ENCODE results near the gene ADORA3.
A peak's percentile ranks its signal among the peaks of the same experiment; 100 is the strongest.

Gene ADORA3

GRCh38 chr1:111453706-111454105, 49.7 kb downstream of the ADORA3 start:
- peaks cover 20 to 65% (median 36%) of the 10 kb centered on the region in 4 experiments for H3K36me3 ChIP-seq (ENCODE audit: control insufficient read depth in 4 of 4, insufficient read depth in 4 of 4, low read length in 3 of 4)
- CTCF ChIA-PET: interaction anchor here (1.3 to 4.1 kb wide), 2 partner anchors 13 to 21 kb away, joined by 4 to 14 read pairs; partner anchors contain the start of gene C1orf162
- H3K27ac ChIP-seq (ENCODE audit: insufficient read depth in 1 of 2, low read depth in 1 of 2, low read length in 2 of 2, poor library complexity in 1 of 2, severe bottlenecking in 2 of 2): no peak overlapping the region
- DNase-seq: no peak
- H3K4me3 ChIP-seq (ENCODE audit: control insufficient read depth in 1 of 7, extremely low read depth in 1 of 7, insufficient read depth in 4 of 7, low read depth in 2 of 7, low read length in 6 of 7): no peak overlapping the region
- H3K4me1 ChIP-seq (ENCODE audit: control extremely low read depth in 1 of 4, control insufficient read depth in 4 of 4, insufficient read depth in 4 of 4, low read length in 3 of 4): peaks cover 7 to 27% (median 13%) of the 10 kb centered on the region in 4 experiments
- H3K27me3 ChIP-seq (replicated peaks in 2 of 5; ENCODE audit: control insufficient read depth in 4 of 5, insufficient read depth in 5 of 5, low read length in 4 of 5): no peaks in the 10 kb centered on the region
- no peaks in the 10 kb centered on the region for H3K9me3 ChIP-seq (ENCODE audit: control extremely low read depth in 1 of 5, control insufficient read depth in 4 of 5, insufficient read depth in 2 of 5, low read depth in 1 of 5, low read length in 4 of 5)
- POLR2A ChIA-PET: interaction anchor here (0.8 kb wide), 1 partner anchor 17 kb away, joined by 5 read pairs; no protein-coding TSS in a partner anchor
- 100% methylated on average over 1 of the region's 3 CpGs for WGBS (ENCODE audit: insufficient coverage)

GRCh38 chr1:111452581-111452980, 50.9 kb downstream of the ADORA3 start:
- Histone ChIP-seq H3K36me3 (ENCODE audit: control insufficient read depth in 4 of 4, insufficient read depth in 4 of 4, low read length in 3 of 4) (peaks cover 13 to 54% (median 28%) of the 10 kb centered on the region in 4 experiments), H3K9me3 (ENCODE audit: control extremely low read depth in 1 of 5, control insufficient read depth in 4 of 5, insufficient read depth in 2 of 5, low read depth in 1 of 5, low read length in 4 of 5) (no peaks in the 10 kb centered on the region), H3K4me3 (ENCODE audit: control insufficient read depth in 1 of 7, extremely low read depth in 1 of 7, insufficient read depth in 4 of 7, low read depth in 2 of 7, low read length in 6 of 7) (no peak overlapping the region), H3K4me1 (ENCODE audit: control extremely low read depth in 1 of 4, control insufficient read depth in 4 of 4, insufficient read depth in 4 of 4, low read length in 3 of 4) (peaks cover 11 to 38% (median 18%) of the 10 kb centered on the region in 4 experiments), H3K27ac (ENCODE audit: insufficient read depth in 1 of 2, low read depth in 1 of 2, low read length in 2 of 2, poor library complexity in 1 of 2, severe bottlenecking in 2 of 2) (peak overlapping the region in 1 of 2 experiments; percentile 49), H3K27me3 (replicated peaks in 2 of 5; ENCODE audit: control insufficient read depth in 4 of 5, insufficient read depth in 5 of 5, low read length in 4 of 5) (no peaks in the 10 kb centered on the region)
- CTCF ChIA-PET: interaction anchor here (0.7 to 4.1 kb wide), 8 partner anchors 9 to 56 kb away, joined by 3 to 14 read pairs (median 4); partner anchors contain the start of gene C1orf162
- DNase-seq: no peak
- no CpG with 5 or more reads among the region's 3 CpGs for WGBS (ENCODE audit: insufficient coverage)
- POLR2A ChIA-PET: no interaction called here

DNA sequence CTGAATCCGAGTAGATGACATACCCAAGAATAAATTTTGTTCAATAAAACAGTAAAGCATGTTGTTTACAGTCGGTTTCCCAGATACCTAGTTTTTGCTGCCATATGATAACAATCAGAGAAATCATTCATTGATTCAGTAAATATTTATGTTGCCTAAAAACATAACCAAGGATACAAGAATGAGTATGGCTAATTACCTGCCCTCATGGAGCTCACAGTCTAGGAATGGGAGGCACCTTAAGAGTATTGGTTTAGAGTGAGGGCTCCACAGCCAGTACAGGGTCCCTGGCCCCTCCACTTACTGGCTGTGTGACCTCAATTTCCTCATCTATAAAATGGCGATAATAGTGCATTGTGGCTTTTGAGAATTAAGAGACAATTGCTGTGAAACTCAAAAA, 53.2 kb downstream of the ADORA3 start:
- ChIA-PET CTCF (interaction anchor here (1.0 to 4.1 kb wide), 3 partner anchors 10 to 208 kb away, joined by 3 to 14 read pairs (median 3); no protein-coding TSS in a partner anchor), POLR2A (no interaction called here)
- no peaks in the 10 kb centered on the region for H3K9me3 ChIP-seq (ENCODE audit: control extremely low read depth in 1 of 5, control insufficient read depth in 4 of 5, insufficient read depth in 2 of 5, low read depth in 1 of 5, low read length in 4 of 5)
- peaks cover 11 to 39% (median 23%) of the 10 kb centered on the region in 4 experiments for H3K4me1 ChIP-seq (ENCODE audit: control extremely low read depth in 1 of 4, control insufficient read depth in 4 of 4, insufficient read depth in 4 of 4, low read length in 3 of 4)
- peak overlapping the region; percentile 97 to 98 for H3K27ac ChIP-seq (ENCODE audit: insufficient read depth in 1 of 2, low read depth in 1 of 2, low read length in 2 of 2, poor library complexity in 1 of 2, severe bottlenecking in 2 of 2)
- peaks cover 8 to 52% (median 24%) of the 10 kb centered on the region in 4 experiments for H3K36me3 ChIP-seq (ENCODE audit: control insufficient read depth in 4 of 4, insufficient read depth in 4 of 4, low read length in 3 of 4)
- 100% methylated on average over 1 of the region's 3 CpGs for WGBS (ENCODE audit: insufficient coverage)
- DNase-seq: no peak
- H3K27me3 ChIP-seq (replicated peaks in 2 of 5; ENCODE audit: control insufficient read depth in 4 of 5, insufficient read depth in 5 of 5, low read length in 4 of 5): no peaks in the 10 kb centered on the region
- peak overlapping the region in 6 of 7 experiments; percentile 84 to 99 (median 98) for H3K4me3 ChIP-seq (ENCODE audit: control insufficient read depth in 1 of 7, extremely low read depth in 1 of 7, insufficient read depth in 4 of 7, low read depth in 2 of 7, low read length in 6 of 7)

- WGBS (ENCODE audit: insufficient coverage): 0% methylated on average over 8 of the region's 8 CpGs
- Histone ChIP-seq H3K4me3 (ENCODE audit: control insufficient read depth in 1 of 7, extremely low read depth in 1 of 7, insufficient read depth in 4 of 7, low read depth in 2 of 7, low read length in 6 of 7) (peak overlapping the region; percentile 84 to 99 (median 98)), H3K9me3 (ENCODE audit: control extremely low read depth in 1 of 5, control insufficient read depth in 4 of 5, insufficient read depth in 2 of 5, low read depth in 1 of 5, low read length in 4 of 5) (no peaks in the 10 kb centered on the region), H3K36me3 (ENCODE audit: control insufficient read depth in 4 of 4, insufficient read depth in 4 of 4, low read length in 3 of 4) (peaks cover 7 to 52% (median 25%) of the 10 kb centered on the region in 4 experiments), H3K27me3 (replicated peaks in 2 of 5; ENCODE audit: control insufficient read depth in 4 of 5, insufficient read depth in 5 of 5, low read length in 4 of 5) (no peaks in the 10 kb centered on the region), H3K27ac (ENCODE audit: insufficient read depth in 1 of 2, low read depth in 1 of 2, low read length in 2 of 2, poor library complexity in 1 of 2, severe bottlenecking in 2 of 2) (peak overlapping the region; percentile 97 to 98), H3K4me1 (ENCODE audit: control extremely low read depth in 1 of 4, control insufficient read depth in 4 of 4, insufficient read depth in 4 of 4, low read length in 3 of 4) (peaks cover 11 to 36% (median 23%) of the 10 kb centered on the region in 4 experiments)
- ChIA-PET CTCF (interaction anchor here (1.0 to 4.1 kb wide), 5 partner anchors 9 to 302 kb away, joined by 3 to 14 read pairs (median 3); no protein-coding TSS in a partner anchor), POLR2A (interaction anchor here (0.5 to 1.6 kb wide), 2 partner anchors 58 to 204 kb away, joined by 4 to 5 read pairs; no protein-coding TSS in a partner anchor)
- DNase-seq: no peak
These were observed 53.8 kb downstream of the ADORA3 start for GRCh38 chr1:111449703-111450017.
